Lower lobe of right lung (tissue), 2 donors: Measurements from ENCODE around the gene NHSL1. TPM values are rescaled to one million over a fixed set of nuclear protein-coding genes. Genes with fewer than 3 reads are reported as not detected.
A peak's percentile ranks its signal among the peaks of the same experiment; 100 is the strongest.

ENCODE experiments used
- ATAC-seq, 2 donors: fragments of 200-7000 bp; cut with Tn5 transposase; one replicate each; pipeline ENCODE4 v1.9.1; 2020 to 2022; ENCODE audit warnings: mild to moderate bottlenecking in 2 of 2, moderate library complexity in 2 of 2
- DNase-seq: peaks from one replicate; pipeline ENCODE4 v3.0.0-alpha.2; 2020
- H3K27ac ChIP-seq: fragments of 200-600 bp; one replicate; pipeline ENCODE4 v1.8.0; 2022
- H3K27me3 ChIP-seq: fragments of 200-600 bp; one replicate; pipeline ENCODE4 v1.8.0; 2022; ENCODE audit warnings: low read depth
- H3K36me3 ChIP-seq: fragments of 200-600 bp; one replicate; pipeline ENCODE4 v1.8.0; 2022; ENCODE audit warnings: mild to moderate bottlenecking
- H3K4me1 ChIP-seq: fragments of 200-600 bp; one replicate; pipeline ENCODE4 v1.8.0; 2022
- H3K4me3 ChIP-seq: fragments of 200-600 bp; one replicate; pipeline ENCODE4 v1.8.0; 2022; ENCODE audit warnings: mild to moderate bottlenecking
- H3K9me3 ChIP-seq: fragments of 200-600 bp; one replicate; pipeline ENCODE4 v1.8.0; 2022
- CTCF ChIP-seq: fragments of 200-600 bp; IDR thresholded peaks from one replicate; pipeline ENCODE4 v1.8.0; 2022; ENCODE audit warnings: antibody characterized with exemption, mild to moderate bottlenecking
- intact Hi-C: fragments of 100-400 bp; cut with DNase I; formaldehyde crosslinking; loops from one replicate; pipeline ENCODE4 v1.11.0; 2022
- total RNA-seq: library from RNA; stranded (reverse); fragmentation: NEBNext Ultra II Directional; extraction: Animal tissue kit (Norgen Biotek cat#: 25700); gene quantifications from one replicate; pipeline ENCODE4 v1.2.1, GENCODE V29; 2021
- donor health status: DM: no; HTN: yes; CAD: no; lungs with severe emphysema.

Gene NHSL1
- total RNA-seq, 1 donor from 2014 or later = 63.7 TPM

- ATAC-seq (peak in 1 of 2 donors; percentile 2), DNase-seq (peak; percentile 57)
- H3K9me3 ChIP-seq = no peaks in the 10 kb centered on the region
- no peak for TF ChIP-seq CTCF
- peaks cover 21% of the 10 kb centered on the region for H3K4me1 ChIP-seq
- peaks cover 47% of the 10 kb centered on the region for H3K36me3 ChIP-seq
- intact Hi-C loops = no loop called here
- peak overlapping the region; percentile 95 for H3K27ac ChIP-seq
- no peaks in the 10 kb centered on the region for H3K27me3 ChIP-seq
- peak overlapping the region; percentile 78 for H3K4me3 ChIP-seq
Observed at GRCh38 chr6:138404666-138405337, 94.5 kb downstream of the NHSL1 start.

GRCh38 chr6:138403801-138404665 lies 95.3 kb downstream of the NHSL1 start, which contains the start of gene HEBP2:
Gene HEBP2 (plus strand): TSS chr6:138404223. CDS start chr6:138404496, 273 bp downstream.
- Histone ChIP-seq H3K27ac (peak within 1 kb of the TSS; percentile 95), H3K36me3 (peaks cover 39% of the 10 kb centered on the region), H3K9me3 (no peaks in the 10 kb centered on the region), H3K4me1 (peaks cover 21% of the 10 kb centered on the region), H3K4me3 (peak within 1 kb of the TSS; percentile 78), H3K27me3 (no peaks in the 10 kb centered on the region)
- ATAC-seq (peak; percentile 96 to 97), DNase-seq (peak; percentile 97)
- TF ChIP-seq CTCF = peak; percentile 59
- intact Hi-C loops = no loop called here

- H3K36me3 ChIP-seq = peaks cover 33% of the 10 kb centered on the region
- DNase-seq (peak; percentile 65), ATAC-seq (peak; percentile 55 to 58)
- H3K4me3 ChIP-seq = peak overlapping the region; percentile 78
- TF ChIP-seq CTCF = peak; percentile 34
- peaks cover 21% of the 10 kb centered on the region for H3K4me1 ChIP-seq
- H3K27me3 ChIP-seq = no peaks in the 10 kb centered on the region
- no peaks in the 10 kb centered on the region for H3K9me3 ChIP-seq
- intact Hi-C loops = no loop called here
- peak overlapping the region; percentile 95 for H3K27ac ChIP-seq
Observed at GRCh38 chr6:138403324-138403800, 95.9 kb downstream of the NHSL1 start.

- Histone ChIP-seq H3K27ac (no peak overlapping the region), H3K4me1 (peaks cover 21% of the 10 kb centered on the region), H3K9me3 (no peaks in the 10 kb centered on the region), H3K36me3 (peaks cover 27% of the 10 kb centered on the region), H3K4me3 (peak overlapping the region; percentile 78), H3K27me3 (no peaks in the 10 kb centered on the region)
- DNase-seq = no peak
- no peak for TF ChIP-seq CTCF
- intact Hi-C loops = no loop called here
- ATAC-seq = no peak
Observed at GRCh38 chr6:138402838-138403187, 96.5 kb downstream of the NHSL1 start.

- intact Hi-C loops = no loop called here
Observed at GRCh38 chr6:138401960-138402837, 97.1 kb downstream of the NHSL1 start.

More at GRCh38 chr6:138401960-138402837, 97.1 kb downstream of the NHSL1 start:
- TF ChIP-seq CTCF = no peak
- Histone ChIP-seq H3K27me3 (no peaks in the 10 kb centered on the region), H3K4me3 (no peak overlapping the region), H3K36me3 (peaks cover 21% of the 10 kb centered on the region), H3K4me1 (peaks cover 21% of the 10 kb centered on the region), H3K27ac (no peak overlapping the region), H3K9me3 (no peaks in the 10 kb centered on the region)
- no peak for ATAC-seq
- DNase-seq = no peak
